GM19438 (cell line): ENCODE measurements around the gene CLDN10.

Source experiments
- ATAC-seq: cut with Tn5 transposase; IDR thresholded peaks from one replicate; pipeline ENCODE4 v1.9.1; 2021; ENCODE audit warnings: low read depth; ENCODE audit not compliant: unreplicated experiment

CLDN10 gene

GRCh38 chr13:95593462-95593861 is 40.9 kb downstream of the CLDN10 start:
- ATAC-seq: no peak

GRCh38 chr13:95596701-95597100 is 44.2 kb downstream of the CLDN10 start:
- no peak for ATAC-seq

GRCh38 chr13:95601216-95601615 is 48.7 kb downstream of the CLDN10 start:
- no peak for ATAC-seq

GRCh38 chr13:95601906-95602305 is 49.4 kb downstream of the CLDN10 start:
- ATAC-seq: no peak

- no peak for ATAC-seq
These were observed 51.5 kb downstream of the CLDN10 start for GRCh38 chr13:95603887-95604555.

- ATAC-seq: no peak
These were observed 52.0 kb downstream of the CLDN10 start for GRCh38 chr13:95604556-95604915.

- ATAC-seq: no peak
These were observed 53.1 kb downstream of the CLDN10 start for GRCh38 chr13:95605448-95606125.

- ATAC-seq: no peak
These were observed 54.8 kb downstream of the CLDN10 start for GRCh38 chr13:95607366-95607765.

GRCh38 chr13:95608640-95609323 is 56.3 kb downstream of the CLDN10 start:
- no peak for ATAC-seq

GRCh38 chr13:95614641-95615245 is 62.2 kb downstream of the CLDN10 start:
- ATAC-seq: no peak

- ATAC-seq: no peak
These were observed 63.0 kb downstream of the CLDN10 start for GRCh38 chr13:95615539-95615938.

GRCh38 chr13:95620030-95620824 is 67.7 kb downstream of the CLDN10 start:
- no peak for ATAC-seq

- no peak for ATAC-seq
These were observed 68.4 kb downstream of the CLDN10 start for GRCh38 chr13:95620825-95621498.

GRCh38 chr13:95623141-95623540 is 70.6 kb downstream of the CLDN10 start:
- no peak for ATAC-seq

GRCh38 chr13:95624020-95624419 is 71.5 kb downstream of the CLDN10 start:
- no peak for ATAC-seq

- ATAC-seq: no peak
These were observed 74.2 kb downstream of the CLDN10 start for GRCh38 chr13:95626768-95627167.

- no peak for ATAC-seq
These were observed 75.1 kb downstream of the CLDN10 start for GRCh38 chr13:95627590-95627989.

- no peak for ATAC-seq
These were observed 76.0 kb downstream of the CLDN10 start for GRCh38 chr13:95628488-95628887.

- no peak for ATAC-seq
These were observed 76.6 kb downstream of the CLDN10 start for GRCh38 chr13:95629071-95629470.
